22Rv1 (cell line): ENCODE data around the gene KDELR1.

Experiments
- H3K27ac ChIP-seq: fragments of 450-650 bp; 2 replicates; pipeline ENCODE4 v1.5.1; 2017
- ZFX ChIP-seq: fragments of 450-650 bp; IDR thresholded peaks from 2 replicates; pipeline ENCODE4 v1.6.1; 2017; ENCODE audit warnings: antibody characterized with exemption, borderline replicate concordance
- TF ChIP-seq, protein P1 (sequence below): fragments of 450-650 bp; IDR thresholded peaks from 2 replicates; pipeline ENCODE4 v1.5.1; 2017; ENCODE audit warnings: mild to moderate bottlenecking

KDELR1 gene

GRCh38 chr19:48362716-48363499 lies 28.4 kb downstream of the KDELR1 start:
- H3K27ac ChIP-seq, result peak overlapping the region; percentile 98
- TF ChIP-seq ZFX, result no peak
- TF ChIP-seq, protein P1, sequence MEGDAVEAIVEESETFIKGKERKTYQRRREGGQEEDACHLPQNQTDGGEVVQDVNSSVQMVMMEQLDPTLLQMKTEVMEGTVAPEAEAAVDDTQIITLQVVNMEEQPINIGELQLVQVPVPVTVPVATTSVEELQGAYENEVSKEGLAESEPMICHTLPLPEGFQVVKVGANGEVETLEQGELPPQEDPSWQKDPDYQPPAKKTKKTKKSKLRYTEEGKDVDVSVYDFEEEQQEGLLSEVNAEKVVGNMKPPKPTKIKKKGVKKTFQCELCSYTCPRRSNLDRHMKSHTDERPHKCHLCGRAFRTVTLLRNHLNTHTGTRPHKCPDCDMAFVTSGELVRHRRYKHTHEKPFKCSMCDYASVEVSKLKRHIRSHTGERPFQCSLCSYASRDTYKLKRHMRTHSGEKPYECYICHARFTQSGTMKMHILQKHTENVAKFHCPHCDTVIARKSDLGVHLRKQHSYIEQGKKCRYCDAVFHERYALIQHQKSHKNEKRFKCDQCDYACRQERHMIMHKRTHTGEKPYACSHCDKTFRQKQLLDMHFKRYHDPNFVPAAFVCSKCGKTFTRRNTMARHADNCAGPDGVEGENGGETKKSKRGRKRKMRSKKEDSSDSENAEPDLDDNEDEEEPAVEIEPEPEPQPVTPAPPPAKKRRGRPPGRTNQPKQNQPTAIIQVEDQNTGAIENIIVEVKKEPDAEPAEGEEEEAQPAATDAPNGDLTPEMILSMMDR, result no peak

GRCh38 chr19:48361912-48362311 lies 29.4 kb downstream of the KDELR1 start:
- 0 out of 2 replicates have a peak overlapping the region, but pooled peaks have one; percentile 98 for H3K27ac ChIP-seq
- TF ChIP-seq ZFX, result no peak
- TF ChIP-seq, protein P1, result no peak

GRCh38 chr19:48359123-48359522 lies 32.2 kb downstream of the KDELR1 start:
- TF ChIP-seq ZFX, result no peak
- TF ChIP-seq, protein P1, result no peak
- no peak overlapping the region for H3K27ac ChIP-seq

DNA sequence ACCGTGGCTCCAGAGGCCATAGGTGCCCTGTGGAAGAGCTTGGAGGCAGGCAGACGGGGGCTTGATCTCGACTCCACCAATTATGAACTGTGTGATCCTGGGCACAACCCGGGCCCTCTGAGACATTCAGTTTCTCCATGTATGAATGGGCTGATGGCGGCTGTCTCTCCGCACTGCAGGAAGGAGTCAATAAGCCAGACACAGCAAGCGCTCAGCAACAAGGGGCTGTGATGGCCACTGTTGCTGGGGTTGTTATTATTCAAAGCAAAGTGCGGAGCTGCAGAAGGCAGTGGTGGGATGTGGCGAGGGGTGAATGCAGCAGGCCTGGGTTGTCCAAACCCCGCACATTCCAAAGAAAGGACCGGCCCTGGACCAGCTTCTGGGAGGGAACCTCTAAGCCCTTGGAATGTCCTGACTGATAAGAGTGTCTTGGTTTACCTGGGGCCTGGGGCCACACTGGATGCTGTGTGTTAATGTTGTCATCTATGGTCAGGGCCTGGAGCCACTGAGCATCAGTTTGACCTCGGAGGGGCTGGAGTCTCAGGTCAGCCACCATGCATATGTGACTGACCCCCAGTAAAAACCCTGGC lies 35.9 kb downstream of the KDELR1 start:
- no peak for TF ChIP-seq ZFX
- TF ChIP-seq, protein P1, result no peak
- 0 out of 2 replicates have a peak overlapping the region, but pooled peaks have one; percentile 8 for H3K27ac ChIP-seq

DNA sequence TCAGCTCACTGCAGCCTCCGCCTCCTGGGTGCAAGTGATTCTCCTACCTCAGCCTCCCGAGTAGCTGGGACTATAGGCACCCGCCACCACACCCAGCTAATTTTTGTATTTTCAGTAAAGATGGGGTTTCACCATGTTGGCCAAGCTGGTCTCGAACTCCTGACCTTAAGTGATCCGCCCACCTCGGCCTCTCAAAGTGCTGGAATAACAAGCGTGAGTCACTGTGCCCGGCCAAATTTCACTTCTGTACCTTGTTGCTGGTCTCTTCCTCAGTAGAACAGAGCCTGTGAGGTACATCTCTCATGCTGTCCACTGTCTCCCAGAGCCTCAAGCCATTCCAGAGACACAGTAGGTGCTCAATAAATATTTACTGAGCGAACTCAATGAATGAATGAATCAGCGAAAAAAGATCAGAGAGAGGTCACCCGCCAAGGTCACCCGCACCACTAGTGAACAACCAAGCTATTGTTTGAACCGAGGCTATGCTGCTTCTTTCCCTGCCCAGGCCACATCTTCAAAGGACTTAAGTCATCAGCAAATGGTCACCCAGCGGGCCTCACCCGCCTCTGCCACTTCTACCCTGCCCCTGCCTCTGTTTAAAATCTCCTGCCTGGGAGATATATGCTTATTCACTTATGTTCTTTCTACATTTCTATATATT lies 36.9 kb downstream of the KDELR1 start:
- 0 out of 2 replicates have a peak overlapping the region, but pooled peaks have one; percentile 8 for H3K27ac ChIP-seq
- TF ChIP-seq ZFX, result no peak

GRCh38 chr19:48353677-48354076 lies 37.7 kb downstream of the KDELR1 start:
- no peak overlapping the region for H3K27ac ChIP-seq
- TF ChIP-seq ZFX, result no peak
- TF ChIP-seq, protein P1, result no peak

GRCh38 chr19:48351341-48351752 lies 40.0 kb downstream of the KDELR1 start:
- TF ChIP-seq ZFX, result no peak
- TF ChIP-seq, protein P1, result peak; percentile 89
- H3K27ac ChIP-seq, result no peak overlapping the region
